HG02571 (cell line): ENCODE measurements around the gene KIF5A.
"Not testable (repeated sequence)": the region's sequence is repeated elsewhere in the genome, so short reads cannot be mapped to it uniquely, and the experiment has no call there.

ENCODE experiments used
- ATAC-seq: cut with Tn5 transposase; IDR thresholded peaks from one replicate; pipeline ENCODE4 v1.9.1; 2021; ENCODE audit warnings: mild to moderate bottlenecking, moderate library complexity; ENCODE audit not compliant: unreplicated experiment

The KIF5A gene

DNA sequence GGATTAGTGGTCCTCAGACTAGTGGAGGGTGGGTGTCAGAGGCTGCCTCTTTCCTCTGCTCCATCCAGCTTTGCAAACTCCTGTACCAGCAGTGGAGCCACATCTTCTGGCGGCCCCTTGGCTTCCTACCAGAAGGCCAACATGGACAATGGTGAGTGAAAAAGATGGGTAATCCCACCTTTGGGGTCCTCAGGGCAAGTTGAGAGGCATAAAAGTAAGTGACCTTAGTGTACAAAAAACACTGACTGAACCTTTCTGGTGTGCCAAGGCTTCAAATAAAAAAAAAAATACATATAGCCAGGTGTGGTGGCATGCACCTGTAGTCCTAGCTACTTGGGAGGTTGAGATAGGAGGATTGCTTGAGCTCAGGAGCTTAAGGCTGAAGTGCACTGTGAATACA lies 32.0 kb downstream of the KIF5A start:
- ATAC-seq = no peak

DNA sequence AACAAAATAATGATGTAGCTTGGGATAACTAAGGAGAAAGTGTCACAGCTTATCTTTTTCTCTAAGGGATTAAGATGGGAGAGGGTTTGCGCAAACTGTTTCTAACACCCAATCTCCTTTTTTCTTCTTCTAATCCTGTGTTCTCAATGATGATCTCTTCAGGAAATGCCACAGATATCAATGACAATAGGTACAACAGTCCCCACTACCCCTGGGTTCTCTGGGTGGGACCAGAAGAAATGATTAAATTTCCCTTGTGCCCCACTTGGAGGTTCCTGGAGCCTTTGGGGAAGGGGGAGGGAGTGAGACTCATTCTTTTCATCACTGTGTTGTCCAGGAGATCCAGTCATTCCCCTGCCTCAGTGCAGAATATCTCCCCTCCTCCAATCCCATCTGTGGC lies 32.6 kb downstream of the KIF5A start:
- no peak for ATAC-seq

DNA sequence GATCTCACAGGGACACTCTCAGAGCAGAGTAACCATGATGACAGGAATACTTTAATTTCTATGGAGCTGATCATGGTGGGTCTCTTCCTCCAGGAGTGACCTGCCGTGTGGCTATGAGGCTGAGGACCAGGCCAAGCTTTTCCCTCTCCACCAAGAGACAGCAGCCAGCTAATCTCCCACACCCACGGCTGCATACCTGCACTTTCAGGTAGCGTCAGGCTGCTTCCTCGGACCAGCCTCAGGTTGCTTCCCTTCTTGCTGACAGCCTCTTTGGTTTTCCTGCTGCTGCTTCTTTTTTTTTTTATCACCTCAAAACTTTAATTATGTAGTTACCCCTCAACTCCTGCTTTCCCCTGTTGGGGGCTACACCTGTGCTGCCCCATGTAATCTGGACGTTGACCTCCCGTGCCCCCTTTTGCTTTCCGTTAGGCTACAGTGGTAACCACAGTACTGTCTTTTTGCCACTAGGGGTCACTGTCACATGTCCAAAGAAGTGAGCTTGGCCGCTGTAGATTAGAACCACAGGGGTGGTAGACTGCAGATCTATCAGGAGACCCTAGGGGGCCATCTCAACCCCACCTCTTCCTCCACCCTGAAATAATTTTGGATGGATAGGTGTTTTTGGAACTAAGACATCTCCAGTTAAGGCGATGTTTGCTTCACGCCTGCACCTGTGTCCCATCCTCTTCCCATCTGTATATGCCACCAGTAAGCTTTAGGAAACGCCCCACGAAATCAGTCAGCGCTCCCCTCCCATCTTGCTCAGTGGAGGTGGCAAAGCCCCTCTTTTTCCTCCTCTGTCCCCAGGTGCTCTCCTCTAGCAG lies 33.4 kb downstream of the KIF5A start:
- peak; percentile 87 for ATAC-seq

DNA sequence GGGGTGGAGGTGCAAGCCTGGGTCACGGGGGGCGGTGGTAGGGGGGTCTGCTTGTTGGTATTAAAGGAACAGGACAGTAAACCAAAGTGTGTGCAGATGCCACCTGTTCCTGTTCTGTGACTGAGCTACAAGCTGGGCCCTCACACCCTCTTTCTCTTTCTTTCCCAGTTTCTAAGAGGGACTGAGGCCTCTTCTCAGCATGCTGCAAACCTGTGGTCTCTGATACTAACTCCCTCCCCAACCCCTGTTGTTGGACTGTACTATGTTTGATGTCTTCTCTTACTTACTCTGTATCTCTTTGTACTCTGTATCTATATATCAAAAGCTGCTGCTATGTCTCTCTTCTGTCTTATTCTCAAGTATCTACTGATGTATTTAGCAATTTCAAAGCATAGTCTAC lies 34.2 kb downstream of the KIF5A start:
- no peak for ATAC-seq

DNA sequence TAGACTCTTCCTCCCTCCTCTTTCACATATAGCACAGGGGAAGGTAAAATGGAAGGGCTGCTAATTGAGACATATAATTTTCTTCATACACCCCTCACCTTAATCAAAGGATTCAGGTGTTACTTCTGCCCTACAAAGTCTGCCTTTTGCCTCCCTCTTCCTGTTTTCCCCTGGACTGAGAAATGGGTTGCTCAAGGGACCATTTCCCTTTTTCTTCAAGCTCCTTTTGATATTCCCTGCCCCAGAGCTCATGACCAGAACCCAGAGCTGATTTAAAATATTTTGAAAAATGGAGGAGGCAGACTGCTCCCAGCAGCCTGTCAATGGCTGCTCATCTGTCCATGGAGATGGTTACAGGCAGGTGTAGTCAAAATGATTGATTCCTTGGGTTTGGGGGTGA lies 34.8 kb downstream of the KIF5A start:
- ATAC-seq = no peak

DNA sequence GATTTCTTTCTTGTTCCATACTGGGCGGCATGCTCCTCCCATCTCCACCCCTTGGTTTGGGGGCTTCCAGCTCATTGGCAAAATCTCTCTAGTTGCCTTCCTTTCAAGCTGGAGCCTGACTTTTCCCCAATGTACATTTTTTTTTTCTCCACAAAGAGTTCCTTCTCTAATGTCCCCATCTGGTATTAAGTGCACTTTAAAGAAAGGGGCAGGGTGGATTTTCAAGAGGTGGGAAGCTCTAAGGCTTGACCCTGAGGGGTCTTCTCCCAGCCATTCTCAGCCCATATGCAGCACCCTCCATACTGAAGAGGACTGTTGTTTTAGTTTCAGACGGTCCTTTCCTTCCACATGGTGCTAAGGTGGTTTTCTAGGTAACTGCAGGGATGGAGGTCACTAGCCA lies 35.3 kb downstream of the KIF5A start:
- no peak for ATAC-seq

DNA sequence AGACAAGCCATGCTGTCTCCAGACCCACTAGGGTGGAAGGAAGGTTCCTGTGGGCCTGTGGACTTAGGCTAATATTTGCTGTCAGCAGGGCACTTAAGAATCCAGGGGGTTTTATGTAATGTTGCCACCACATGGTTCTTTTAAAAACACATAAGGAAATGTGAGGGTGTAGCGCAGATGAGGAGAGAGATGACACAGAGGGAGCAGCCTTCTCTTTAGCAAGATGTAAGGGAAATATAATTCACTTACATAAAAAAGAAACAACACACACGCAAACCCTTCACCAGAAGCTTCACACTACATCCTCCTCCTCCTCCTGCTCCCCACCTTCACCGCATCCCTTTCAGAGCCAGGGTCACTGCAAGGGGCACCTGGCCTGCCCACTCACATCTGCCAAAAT lies 36.3 kb downstream of the KIF5A start:
- no peak for ATAC-seq

DNA sequence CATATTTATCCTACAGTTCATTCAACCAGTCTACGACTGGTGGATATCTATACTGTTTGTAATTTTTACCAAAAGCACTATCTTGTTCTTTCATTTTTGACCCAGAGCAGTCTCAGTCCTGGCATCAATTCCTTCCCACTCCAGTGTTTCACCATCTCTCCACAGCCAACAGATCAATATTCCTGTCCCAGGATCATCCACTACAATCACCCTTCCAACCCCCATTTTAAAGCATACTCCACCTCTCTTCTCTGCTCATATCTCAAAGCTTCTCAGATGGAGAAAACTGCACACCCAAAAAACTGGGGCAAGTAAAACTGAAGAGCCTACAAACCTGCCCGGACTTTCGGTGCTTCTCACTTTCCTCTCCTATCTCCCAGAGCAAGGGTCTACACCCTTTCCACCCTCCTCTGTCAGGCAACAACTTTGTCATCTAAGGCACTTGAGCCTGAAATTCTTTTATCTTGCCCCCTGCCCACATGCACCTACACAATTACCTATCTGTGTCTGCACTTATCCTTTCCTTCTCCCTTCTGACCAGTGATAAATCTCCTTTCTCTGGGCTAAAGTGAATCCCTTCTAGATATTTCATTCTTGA lies 37.1 kb downstream of the KIF5A start:
- ATAC-seq = no peak

DNA sequence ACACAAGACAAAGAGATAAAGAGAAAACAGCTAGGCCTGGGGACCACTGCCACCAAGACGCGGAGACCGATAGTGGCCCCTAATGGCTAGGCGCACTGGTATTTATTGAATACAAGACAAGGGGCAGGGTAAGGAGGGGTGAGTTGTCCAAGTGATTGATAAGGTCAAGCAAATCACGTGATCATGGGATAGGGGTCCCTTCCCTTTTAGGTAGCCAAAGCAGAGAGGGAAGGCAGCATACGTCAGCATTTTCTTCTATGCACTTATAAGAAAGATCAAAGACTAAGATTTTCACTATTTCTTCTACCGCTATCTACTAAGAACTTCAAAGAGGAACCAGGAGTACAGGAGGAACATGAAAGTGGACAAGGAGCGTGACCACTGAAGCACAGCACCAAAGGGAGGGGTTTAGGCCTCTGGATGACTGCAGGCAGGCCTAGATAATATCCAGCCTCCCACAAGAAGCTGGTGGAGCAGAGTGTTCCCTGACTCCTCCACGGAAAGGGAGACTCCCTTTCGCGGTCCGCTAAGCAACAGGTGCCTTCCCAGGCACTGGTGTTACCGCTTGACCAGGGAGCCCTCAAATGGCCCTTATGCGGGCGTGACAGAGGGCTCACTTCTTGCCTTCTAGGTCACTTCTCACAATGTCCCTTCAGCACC lies 39.2 kb downstream of the KIF5A start:
- not testable (repeated sequence) for ATAC-seq

DNA sequence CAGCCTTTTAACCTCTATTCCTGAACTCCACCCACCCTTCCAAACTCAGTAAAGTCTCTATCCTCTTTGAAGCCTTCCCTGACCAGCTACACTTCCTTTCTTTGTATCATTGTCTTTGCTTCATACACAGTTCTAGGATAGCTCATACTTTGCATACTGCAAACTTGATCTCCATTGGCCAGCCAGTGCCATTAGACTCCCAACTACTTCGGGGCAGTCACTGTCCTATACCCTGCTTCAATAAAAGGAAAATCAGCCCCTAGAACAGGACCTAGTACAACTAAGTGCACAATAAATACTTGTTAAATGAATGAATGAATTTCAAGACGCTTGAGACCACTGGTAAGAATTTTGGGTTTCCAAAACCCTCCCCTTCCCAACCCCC lies 40.6 kb downstream of the KIF5A start:
- no peak for ATAC-seq

DNA sequence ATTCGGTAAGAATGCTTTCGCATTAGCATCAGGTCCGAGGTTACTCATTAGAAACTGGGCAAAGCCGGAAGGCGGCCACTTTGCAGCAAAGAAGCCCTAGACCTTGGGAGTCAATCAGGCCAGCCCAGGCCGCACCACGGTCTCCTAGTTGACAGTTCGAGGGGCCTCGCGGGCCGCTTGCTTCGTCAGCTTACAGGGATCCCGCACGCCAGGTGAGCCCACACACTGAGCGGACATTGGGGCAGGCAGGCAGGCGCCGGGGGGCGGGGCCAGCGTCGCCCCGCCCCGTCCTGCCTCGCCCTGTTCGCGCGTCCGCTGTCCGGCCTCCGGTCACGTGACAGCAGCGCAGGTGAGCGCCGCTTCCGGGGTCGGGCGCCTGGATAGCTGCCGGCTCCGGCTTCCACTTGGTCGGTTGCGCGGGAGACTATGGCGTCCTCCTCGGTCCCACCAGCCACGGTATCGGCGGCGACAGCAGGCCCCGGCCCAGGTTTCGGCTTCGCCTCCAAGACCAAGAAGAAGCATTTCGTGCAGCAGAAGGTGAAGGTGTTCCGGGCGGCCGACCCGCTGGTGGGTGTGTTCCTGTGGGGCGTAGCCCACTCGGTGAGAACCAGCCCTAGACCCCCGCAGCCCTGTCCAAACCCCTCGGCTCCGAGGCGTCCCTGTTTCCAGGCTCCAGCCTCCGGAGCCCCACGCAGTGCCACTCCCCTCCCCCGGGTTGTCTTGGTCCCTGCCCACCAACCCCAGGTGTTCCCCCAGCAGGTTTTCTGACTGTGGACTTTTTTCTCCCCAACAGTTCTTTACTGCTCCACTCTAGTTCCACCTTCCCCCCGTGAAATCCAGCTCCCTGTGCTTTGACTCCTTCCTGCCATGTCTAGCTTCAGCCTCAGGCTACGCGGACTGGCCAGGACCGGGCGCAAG lies 41.3 kb downstream of the KIF5A start, which contains the start of gene PIP4K2C:
PIP4K2C (plus strand) TSS at position 329 of the 918 bp plus-strand sequence; CDS start at position 427, 98 bp downstream.
- ATAC-seq = peak; percentile 94

DNA sequence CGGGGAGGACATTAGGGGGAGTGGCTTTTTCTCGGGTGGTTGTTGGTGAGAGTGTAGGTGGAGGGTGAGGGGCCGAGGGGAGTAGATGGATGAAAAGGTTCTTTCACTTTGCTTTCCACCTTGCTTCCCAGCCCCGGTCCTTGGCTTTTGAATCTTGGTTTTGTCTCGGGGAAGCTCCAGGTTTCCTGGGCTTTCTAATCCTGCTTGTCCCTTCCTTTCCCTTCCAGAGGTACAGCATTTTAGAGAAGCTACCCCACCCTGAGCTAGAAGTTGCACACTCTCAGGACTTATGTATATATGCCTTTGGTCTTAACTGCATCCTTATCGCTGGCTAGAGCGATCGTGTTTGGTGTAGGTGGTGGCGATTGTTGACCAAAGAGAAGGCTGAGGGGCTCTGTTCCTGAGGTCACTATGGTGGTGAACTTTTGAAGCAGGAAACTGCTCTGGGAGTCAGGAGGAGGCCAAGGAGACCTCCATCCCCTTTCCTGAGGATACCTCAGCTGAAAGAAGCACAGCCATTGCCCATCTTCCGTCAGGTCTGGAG lies 42.0 kb downstream of the KIF5A start:
- no peak for ATAC-seq

DNA sequence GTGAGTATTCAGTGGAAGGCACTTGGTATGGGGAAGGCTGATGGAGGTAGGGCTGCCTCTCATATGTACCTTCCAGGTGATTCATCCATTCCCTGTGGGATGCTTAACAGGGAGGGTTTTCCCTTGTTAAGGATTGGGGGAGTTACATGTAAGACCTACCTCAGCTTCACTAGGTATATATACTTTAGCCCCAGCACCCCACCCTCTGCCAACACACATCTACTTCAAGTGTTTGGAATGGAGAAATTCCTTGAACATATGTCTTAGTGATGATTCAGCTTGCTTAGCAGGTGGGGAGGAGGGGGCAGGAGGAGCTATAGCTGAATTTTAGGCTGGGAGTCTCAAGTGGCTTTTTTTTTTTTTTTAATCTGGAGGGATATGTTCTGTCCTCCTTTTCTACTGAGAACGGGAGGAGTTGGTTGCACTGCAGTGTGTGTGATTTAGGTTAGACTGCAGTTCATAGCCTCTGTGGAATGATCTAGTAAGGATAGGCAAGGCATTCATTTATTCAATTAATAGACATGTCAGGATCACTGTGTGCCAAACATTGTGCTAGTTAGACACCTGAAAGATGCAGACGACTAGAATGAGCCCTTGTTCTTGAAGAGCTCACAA lies 42.8 kb downstream of the KIF5A start:
- ATAC-seq = no peak

DNA sequence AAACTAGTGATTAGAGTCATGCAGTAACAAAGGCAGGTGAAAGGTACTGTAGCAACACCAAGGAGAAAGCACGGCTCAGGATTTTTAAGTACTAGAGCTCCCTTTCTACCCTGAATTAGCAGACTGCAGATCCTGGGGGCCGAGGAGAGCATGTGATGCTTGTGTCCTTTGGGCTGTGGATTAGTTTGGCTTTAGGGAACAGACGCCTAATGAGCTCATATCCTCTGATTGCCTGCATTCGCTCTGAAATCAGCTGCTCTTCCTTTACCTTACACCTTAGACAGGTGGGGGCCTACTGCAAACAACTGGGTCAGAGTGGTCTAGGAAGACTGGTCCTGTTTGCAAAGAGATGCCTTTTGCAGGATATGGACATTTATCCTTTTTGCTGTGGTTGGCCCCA lies 43.3 kb downstream of the KIF5A start:
- no peak for ATAC-seq

DNA sequence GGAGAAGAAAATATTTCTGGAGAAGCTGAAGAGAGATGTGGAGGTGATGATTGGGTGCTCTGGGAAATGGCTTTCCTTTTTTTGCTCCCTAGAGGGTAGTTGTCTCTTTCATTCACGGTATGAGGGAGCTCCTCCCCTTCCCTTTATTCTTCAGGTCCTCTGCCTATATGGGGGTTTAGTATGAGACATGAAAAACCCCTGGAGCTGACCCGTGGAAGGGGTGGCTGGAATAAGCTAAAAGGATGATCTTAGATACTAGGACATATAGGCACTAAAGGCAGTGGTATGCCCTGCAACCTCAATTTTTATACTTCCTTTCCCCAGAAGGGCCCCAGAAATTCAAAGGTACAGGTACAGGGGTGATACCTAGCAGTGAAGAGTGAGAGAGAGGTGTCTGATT lies 50.6 kb downstream of the KIF5A start:
- no peak for ATAC-seq

DNA sequence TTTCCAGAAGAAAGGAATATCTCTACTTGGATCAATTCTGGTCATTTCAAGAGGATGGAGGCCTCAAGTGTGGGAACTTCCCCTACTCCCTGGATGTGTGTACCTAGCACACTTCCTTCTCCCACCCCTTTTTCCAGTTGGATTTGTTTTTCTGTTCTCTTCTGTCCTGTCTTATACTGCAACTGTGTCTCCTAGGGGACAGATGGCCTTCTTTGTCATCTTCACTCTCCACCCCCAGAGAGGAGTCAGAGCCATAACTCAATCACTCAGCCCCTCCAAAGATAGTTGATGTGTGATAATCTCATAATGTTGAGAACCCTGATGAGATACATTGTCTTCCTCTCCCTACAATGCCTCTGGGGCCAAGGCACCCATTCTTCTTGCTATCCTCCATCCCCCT lies 52.7 kb downstream of the KIF5A start:
- no peak for ATAC-seq

DNA sequence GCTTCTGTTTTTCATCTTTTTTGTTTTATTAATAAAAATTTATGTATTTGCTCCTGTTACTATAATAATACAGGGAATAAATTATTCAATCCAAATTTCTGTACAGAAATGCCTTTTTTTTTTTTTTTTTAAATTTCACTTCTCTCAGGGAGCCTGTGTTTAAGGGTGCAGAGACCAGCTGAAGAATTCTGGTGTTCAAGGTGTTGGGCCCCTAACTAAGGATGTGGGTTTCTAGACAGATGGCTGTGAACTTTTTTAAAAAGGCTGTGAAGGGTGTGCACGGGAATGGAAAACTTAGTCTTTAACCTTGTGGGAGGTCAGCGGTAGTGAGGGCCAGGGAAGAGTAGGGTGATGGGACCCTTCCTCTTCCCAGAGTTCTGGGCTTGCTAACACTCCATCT lies 53.5 kb downstream of the KIF5A start:
- ATAC-seq = no peak

DNA sequence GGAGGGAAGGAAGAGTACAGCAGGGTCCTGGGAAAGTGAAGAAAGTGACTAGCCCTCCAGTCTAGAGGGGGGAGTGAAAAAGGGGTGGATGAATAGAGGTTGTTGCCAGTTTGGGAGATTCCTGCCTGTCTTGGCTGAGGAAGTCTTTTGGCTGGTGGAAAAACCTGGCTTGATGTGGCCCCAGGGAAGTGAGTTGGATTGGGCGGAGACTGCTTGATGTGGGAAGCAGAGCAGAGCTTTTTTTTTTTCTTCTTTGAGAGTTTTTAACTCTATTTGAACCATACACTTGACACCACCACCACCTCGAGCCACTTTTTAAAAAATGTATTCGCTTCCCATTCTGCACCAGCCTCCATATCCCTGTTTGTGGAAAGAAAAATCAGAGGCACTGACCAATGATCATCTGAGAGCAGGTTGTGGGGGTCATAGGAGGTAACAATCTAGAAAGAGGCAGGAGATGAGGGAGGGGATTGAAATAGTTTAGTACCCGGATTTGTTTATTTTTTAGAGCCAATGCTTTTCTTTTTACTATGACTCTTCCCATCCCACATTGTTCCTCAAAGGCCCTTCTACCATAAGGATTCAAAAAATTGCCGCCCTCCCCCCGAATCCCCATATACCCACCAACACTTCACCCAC lies 54.1 kb downstream of the KIF5A start:
- ATAC-seq = no peak

DNA sequence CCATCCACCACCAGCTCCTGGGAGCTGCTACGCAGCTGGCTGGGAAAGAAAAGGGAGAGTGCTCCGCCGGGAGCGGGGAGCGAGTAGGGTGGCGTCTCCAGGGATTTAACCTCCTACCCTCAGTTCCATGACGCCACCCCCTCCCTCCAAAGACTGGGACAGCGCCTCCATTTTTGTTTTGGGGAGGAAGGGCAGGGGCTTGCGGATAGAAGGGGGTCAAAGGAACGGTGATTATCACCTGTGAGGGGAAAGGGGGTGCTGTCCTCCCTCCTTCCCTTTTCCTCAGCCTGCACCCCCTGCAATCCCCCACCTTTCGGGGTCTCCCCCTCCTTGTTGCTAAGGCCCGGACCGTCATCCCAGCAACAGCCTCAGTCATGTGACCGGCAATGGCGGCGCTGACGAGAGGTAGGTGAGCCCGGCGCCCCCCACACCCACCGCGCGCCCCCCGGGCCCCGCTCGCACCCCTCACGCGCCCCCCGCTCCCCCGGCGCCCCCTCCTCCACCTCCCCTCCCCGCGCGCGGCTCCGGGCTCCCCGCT lies 54.7 kb downstream of the KIF5A start, which contains the start of gene DTX3:
DTX3 (plus strand) TSS at position 371 of the 538 bp plus-strand sequence. CDS start 1,694 bp downstream, outside the sequence.
- ATAC-seq = no peak
